B cell (primary cell): Measurements from ENCODE around the gene HINT1. TPM values are rescaled to one million over a fixed set of nuclear protein-coding genes. Genes with fewer than 3 reads are reported as not detected.

Experiments used
- ATAC-seq: fragments of 200-7000 bp; cut with Tn5 transposase; one replicate; pipeline ENCODE4 v1.10.0; 2021; ENCODE audit warnings: low read depth, mild to moderate bottlenecking, moderate number of reproducible peaks, moderate library complexity
- CTCF ChIA-PET: fragments of 350-600 bp; sonication (Branson Sonifier 250); formaldehyde crosslinking; loops from one replicate; lab custom pipeline; 2021; ENCODE audit warnings: antibody characterized with exemption, inconsistent platforms; lab: Charles Lee
- POLR2A ChIA-PET: fragments of 350-600 bp; sonication (Branson Sonifier 250); formaldehyde crosslinking; loops from one replicate; lab custom pipeline; 2021; ENCODE audit warnings: antibody characterized with exemption; lab: Charles Lee
- DNase-seq: peaks from one replicate; pipeline ENCODE4 v3.0.0; 2013
- H2AFZ ChIP-seq: 2 replicates; pipeline ENCODE4 v1.6.1; 2012; ENCODE audit warnings: mild to moderate bottlenecking, low read depth, low read length; ENCODE audit not compliant: insufficient read depth, poor library complexity, severe bottlenecking
- H3K27ac ChIP-seq, 2 donors: 1 replicate in 1 of 2; 2 replicates in 1 of 2; pipeline ENCODE4 v1.5.1; 2012 to 2013; ENCODE audit warnings: low read length in 2 of 2, mild to moderate bottlenecking in 2 of 2, moderate library complexity in 1 of 2
- H3K27me3 ChIP-seq, 4 experiments: fragments of 200-600 bp in 1 of 4; sonication (generic) in 1 of 4; replicated peaks in 1 of 4; 1 replicate in 2 of 4; 2 replicates in 2 of 4; pipeline versions ENCODE4 v1.6.1 to v1.7.0; 2013 to 2016; ENCODE audit warnings: low read length in 3 of 4, mild to moderate bottlenecking in 2 of 4, mixed read lengths in 1 of 4, moderate library complexity in 1 of 4; ENCODE audit not compliant: insufficient read depth in 4 of 4, control insufficient read depth in 3 of 4; ENCODE audit errors: control extremely low read depth in 1 of 4
- H3K36me3 ChIP-seq, 2 experiments: replicated peaks in 1 of 2; 1 replicate in 1 of 2; 2 replicates in 1 of 2; pipeline versions ENCODE4 v1.6.1 to v1.7.1; 2013; ENCODE audit warnings: low read length in 1 of 2; ENCODE audit not compliant: insufficient read depth in 2 of 2, control insufficient read depth in 1 of 2; ENCODE audit errors: control extremely low read depth in 1 of 2, extremely low read depth in 1 of 2
- H3K4me1 ChIP-seq, 2 donors: fragments of 200-600 bp in 1 of 2; sonication (generic) in 1 of 2; 1 replicate in 1 of 2; 2 replicates in 1 of 2; pipeline versions ENCODE4 v1.5.1 to v1.6.1; 2013 to 2017; ENCODE audit warnings: low read length in 2 of 2; ENCODE audit not compliant: control insufficient read depth in 2 of 2, insufficient read depth in 2 of 2
- H3K4me2 ChIP-seq: replicated peaks from 2 replicates; pipeline ENCODE3; 2012; ENCODE audit warnings: mild to moderate bottlenecking, low read depth, low read length; ENCODE audit not compliant: poor library complexity, severe bottlenecking
- H3K4me3 ChIP-seq, 5 experiments: fragments of 200-600 bp in 1 of 5; sonication (generic) in 1 of 5; 1 replicate in 3 of 5; 2 replicates in 2 of 5; pipeline versions ENCODE4 v1.5.1 to v1.7.0; 2011 to 2016; ENCODE audit warnings: low read length in 4 of 5, mild to moderate bottlenecking in 4 of 5, low read depth in 2 of 5, control low read depth in 1 of 5, moderate library complexity in 1 of 5; ENCODE audit not compliant: insufficient read depth in 1 of 5; ENCODE audit errors: control extremely low read depth in 1 of 5, extremely low read depth in 1 of 5
- H3K79me2 ChIP-seq: fragments of 200-600 bp; sonication (generic); one replicate; pipeline ENCODE4 v1.6.0; 2016; ENCODE audit warnings: low read length; ENCODE audit not compliant: control insufficient read depth, insufficient read depth
- H3K9ac ChIP-seq: fragments of 200-600 bp; sonication (generic); 2 replicates; pipeline ENCODE4 v1.6.1; 2017; ENCODE audit warnings: mild to moderate bottlenecking, low read length, moderate library complexity
- H3K9me3 ChIP-seq, 3 donors: one replicate each; pipeline versions ENCODE4 v1.6.1 to v1.7.1; 2013; ENCODE audit warnings: low read length in 2 of 3; ENCODE audit not compliant: control insufficient read depth in 2 of 3, insufficient read depth in 1 of 3; ENCODE audit errors: control extremely low read depth in 1 of 3
- H4K20me1 ChIP-seq: 2 replicates; pipeline ENCODE4 v1.6.0; 2012; ENCODE audit warnings: mild to moderate bottlenecking, low read length; ENCODE audit not compliant: insufficient read depth, control insufficient read depth, poor library complexity, severe bottlenecking
- H3K27ac Mint-ChIP-seq: one replicate; pipeline ENCODE4 v1.8.0; 2021; ENCODE audit warnings: mixed read lengths
- H3K27me3 Mint-ChIP-seq: one replicate; pipeline ENCODE4 v1.8.0; 2021; ENCODE audit warnings: mixed read lengths
- H3K4me1 Mint-ChIP-seq: one replicate; pipeline ENCODE4 v1.8.0; 2021; ENCODE audit warnings: mixed read lengths
- H3K4me3 Mint-ChIP-seq: one replicate; pipeline ENCODE4 v1.8.0; 2021; ENCODE audit warnings: mixed read lengths
- H3K9me3 Mint-ChIP-seq: one replicate; pipeline ENCODE4 v1.8.0; 2022; ENCODE audit warnings: mixed read lengths; ENCODE audit not compliant: insufficient read depth
- CTCF ChIP-seq: fragments of 200-600 bp; IDR thresholded peaks from one replicate; pipeline ENCODE4 v1.8.0; 2022; ENCODE audit warnings: antibody characterized with exemption, mild to moderate bottlenecking
- EZH2 ChIP-seq: IDR thresholded peaks from 2 replicates; pipeline ENCODE4 v1.6.1; 2012; ENCODE audit warnings: borderline replicate concordance, low read depth, mild to moderate bottlenecking, moderate library complexity, low read length; ENCODE audit not compliant: insufficient read depth, poor library complexity, severe bottlenecking
- intact Hi-C: fragments of 100-400 bp; cut with micrococcal nuclease; formaldehyde crosslinking; loops from one replicate; pipeline ENCODE4 v1.10.0; 2022
- polyA plus RNA-seq: library from polyadenylated mRNA; depleted of rRNA; stranded (reverse); fragments of >200 nt; gene quantifications from 2 replicates; pipeline ENCODE4 v1.2.3, GENCODE V29; 2012
- total RNA-seq, 2 donors: library from RNA; stranded (reverse); fragments of 120-200 nt in 1 of 2; gene quantifications; 1 replicate in 1 of 2; 2 replicates in 1 of 2; pipeline versions ENCODE4 v1.2.3 to v1.2.4, GENCODE V29; 2013 to 2022

HINT1 gene
- total and polyA plus RNA-seq, 2 donors (not counting 1 experiment from before 2014, with no cell fraction given): 206 to 289 TPM

- Histone ChIP-seq H3K4me1 (no peaks in the 10 kb centered on the region), H3K79me2 (peaks cover 6% of the 10 kb centered on the region), H3K9ac (no peak overlapping the region), H3K9me3 (no peaks in the 10 kb centered on the region), H3K4me3 (no peak overlapping the region), H4K20me1 (no peaks in the 10 kb centered on the region), H3K4me2 (no peak overlapping the region), H3K27ac (no peak overlapping the region), H3K36me3 (peaks cover 6 to 7% of the 10 kb centered on the region in 2 experiments), H2AFZ (no peak overlapping the region), H3K27me3 (no peaks in the 10 kb centered on the region)
- Mint-ChIP-seq H3K9me3 (no peaks in the 10 kb centered on the region), H3K27me3 (no peaks in the 10 kb centered on the region), H3K4me3 (no peak overlapping the region), H3K4me1 (no peaks in the 10 kb centered on the region), H3K27ac (no peak overlapping the region)
- POLR2A ChIA-PET: no interaction called here
- TF ChIP-seq CTCF (no peak), EZH2 (no peak)
- intact Hi-C loops: no loop called here
- no peak for ATAC-seq
- no peak for DNase-seq
- CTCF ChIA-PET: no interaction called here
Measured at GRCh38 chr5:131185523-131186104, 20.6 kb upstream of the HINT1 start.

- Histone ChIP-seq H3K4me3 (no peak overlapping the region), H3K4me2 (no peak overlapping the region), H4K20me1 (no peaks in the 10 kb centered on the region), H3K9me3 (no peaks in the 10 kb centered on the region), H3K27ac (no peak overlapping the region), H3K4me1 (no peaks in the 10 kb centered on the region), H3K36me3 (peaks cover 5 to 6% of the 10 kb centered on the region in 2 experiments), H3K79me2 (peaks cover 32% of the 10 kb centered on the region), H2AFZ (no peak overlapping the region), H3K9ac (no peak overlapping the region), H3K27me3 (no peaks in the 10 kb centered on the region)
- Mint-ChIP-seq H3K9me3 (no peaks in the 10 kb centered on the region), H3K4me3 (no peak overlapping the region), H3K4me1 (no peaks in the 10 kb centered on the region), H3K27ac (no peak overlapping the region), H3K27me3 (no peaks in the 10 kb centered on the region)
- intact Hi-C loops: no loop called here
- CTCF ChIA-PET: no interaction called here
- no peak for TF ChIP-seq EZH2
- TF ChIP-seq CTCF: no peak
- DNase-seq (no peak), ATAC-seq (no peak)
- POLR2A ChIA-PET: no interaction called here
Measured at GRCh38 chr5:131182839-131183238, 17.8 kb upstream of the HINT1 start.
